Measurements from ENCODE around the gene GOLPH3L.

Gene GOLPH3L

GRCh38 chr1:150695561-150695960 lies 1.4 kb downstream of the GOLPH3L start:
- H3K27me3 ChIP-seq (ENCODE audit: control insufficient read depth in 3 of 3, insufficient read depth in 3 of 3, low read depth in 1 of 3, low read length in 3 of 3) = no peaks in the 10 kb centered on the region
- no peak overlapping the region for H3K23ac ChIP-seq (ENCODE audit: low read depth, low read length, poor library complexity)
- no peak overlapping the region for H3K27ac ChIP-seq (replicated peaks; ENCODE audit: low read length)
- H3K36me3 ChIP-seq (replicated peaks in 1 of 2; ENCODE audit: control insufficient read depth in 2 of 2, insufficient read depth in 2 of 2, low read length in 2 of 2) = peaks cover 0 to 42% of the 10 kb centered on the region in 2 donors
- H2BK120ac ChIP-seq (ENCODE audit: low read depth, low read length) = no peak overlapping the region
- no peaks in the 10 kb centered on the region for H3K79me1 ChIP-seq (ENCODE audit: low read depth, low read length)
- no peak overlapping the region for H3K4me2 ChIP-seq (ENCODE audit: insufficient read depth, low read length, poor library complexity, severe bottlenecking)
- no peak overlapping the region for H3K14ac ChIP-seq (ENCODE audit: low read length)
- no peak overlapping the region for H2BK12ac ChIP-seq (ENCODE audit: low read length)
- H3K4me1 ChIP-seq (ENCODE audit: control insufficient read depth in 2 of 2, insufficient read depth in 1 of 2, low read depth in 1 of 2, low read length in 2 of 2) = peaks cover 0 to 6% of the 10 kb centered on the region in 2 donors
- H3K4me3 ChIP-seq (ENCODE audit: low read length in 2 of 2) = no peak overlapping the region
- no peaks in the 10 kb centered on the region for H3K9me3 ChIP-seq (replicated peaks in 1 of 2; ENCODE audit: control insufficient read depth in 2 of 2, insufficient read depth in 1 of 2, low read depth in 1 of 2, low read length in 2 of 2)
- no peak overlapping the region for H3K9ac ChIP-seq (ENCODE audit: low read depth, low read length, poor library complexity)
- H2AFZ ChIP-seq (ENCODE audit: low read length) = no peak overlapping the region
- no peak overlapping the region for H4K91ac ChIP-seq (ENCODE audit: low read depth, low read length, poor library complexity)
- H2BK15ac ChIP-seq (ENCODE audit: low read length) = no peak overlapping the region
- H2AK5ac ChIP-seq (ENCODE audit: low read depth, low read length) = no peak overlapping the region
- H4K8ac ChIP-seq (ENCODE audit: low read depth, low read length) = no peak overlapping the region
- H3K18ac ChIP-seq (ENCODE audit: low read length) = no peak overlapping the region
- no peak overlapping the region for H2BK5ac ChIP-seq (ENCODE audit: low read length)
- no CpG with 5 or more reads among the region's 4 CpGs for WGBS, 2 donors (ENCODE audit: extremely low coverage in 2 of 2, insufficient read length in 2 of 2, insufficient replicate concordance in 1 of 2)
- DNase-seq (ENCODE audit: low spot score) = no peak
- no peak overlapping the region for H3K4ac ChIP-seq (ENCODE audit: low read length)

- Histone ChIP-seq H2BK5ac (ENCODE audit: low read length) (no peak overlapping the region), H2AFZ (ENCODE audit: low read length) (no peak overlapping the region), H3K79me1 (ENCODE audit: low read depth, low read length) (no peaks in the 10 kb centered on the region), H3K4me1 (ENCODE audit: control insufficient read depth in 2 of 2, insufficient read depth in 1 of 2, low read depth in 1 of 2, low read length in 2 of 2) (peaks cover 0 to 6% of the 10 kb centered on the region in 2 donors), H3K4me2 (ENCODE audit: insufficient read depth, low read length, poor library complexity, severe bottlenecking) (no peak overlapping the region), H3K23ac (ENCODE audit: low read depth, low read length, poor library complexity) (no peak overlapping the region), H4K8ac (ENCODE audit: low read depth, low read length) (no peak overlapping the region), H3K27ac (replicated peaks; ENCODE audit: low read length) (no peak overlapping the region), H3K9ac (ENCODE audit: low read depth, low read length, poor library complexity) (no peak overlapping the region), H3K14ac (ENCODE audit: low read length) (no peak overlapping the region), H2BK120ac (ENCODE audit: low read depth, low read length) (no peak overlapping the region), H2BK12ac (ENCODE audit: low read length) (no peak overlapping the region), H2BK15ac (ENCODE audit: low read length) (no peak overlapping the region), H3K27me3 (ENCODE audit: control insufficient read depth in 3 of 3, insufficient read depth in 3 of 3, low read depth in 1 of 3, low read length in 3 of 3) (no peaks in the 10 kb centered on the region), H3K18ac (ENCODE audit: low read length) (no peak overlapping the region), H3K36me3 (replicated peaks in 1 of 2; ENCODE audit: control insufficient read depth in 2 of 2, insufficient read depth in 2 of 2, low read length in 2 of 2) (peaks cover 1 to 61% of the 10 kb centered on the region in 2 donors), H3K9me3 (replicated peaks in 1 of 2; ENCODE audit: control insufficient read depth in 2 of 2, insufficient read depth in 1 of 2, low read depth in 1 of 2, low read length in 2 of 2) (no peaks in the 10 kb centered on the region), H4K91ac (ENCODE audit: low read depth, low read length, poor library complexity) (no peak overlapping the region), H3K4me3 (ENCODE audit: low read length in 2 of 2) (no peak overlapping the region), H3K4ac (ENCODE audit: low read length) (no peak overlapping the region), H2AK5ac (ENCODE audit: low read depth, low read length) (no peak overlapping the region)
- no CpG with 5 or more reads among the region's 3 CpGs for WGBS, 2 donors (ENCODE audit: extremely low coverage in 2 of 2, insufficient read length in 2 of 2, insufficient replicate concordance in 1 of 2)
- DNase-seq (ENCODE audit: low spot score) = no peak
Measured at GRCh38 chr1:150692720-150693119, 4.2 kb downstream of the GOLPH3L start.

GRCh38 chr1:150688763-150689162 lies 8.2 kb downstream of the GOLPH3L start:
- Histone ChIP-seq H2BK12ac (ENCODE audit: low read length) (no peak overlapping the region), H2BK5ac (ENCODE audit: low read length) (no peak overlapping the region), H3K14ac (ENCODE audit: low read length) (no peak overlapping the region), H3K4ac (ENCODE audit: low read length) (no peak overlapping the region), H2AK5ac (ENCODE audit: low read depth, low read length) (no peak overlapping the region), H2AFZ (ENCODE audit: low read length) (no peak overlapping the region), H3K4me1 (ENCODE audit: control insufficient read depth in 2 of 2, insufficient read depth in 1 of 2, low read depth in 1 of 2, low read length in 2 of 2) (no peaks in the 10 kb centered on the region), H3K9me3 (replicated peaks in 1 of 2; ENCODE audit: control insufficient read depth in 2 of 2, insufficient read depth in 1 of 2, low read depth in 1 of 2, low read length in 2 of 2) (no peaks in the 10 kb centered on the region), H2BK120ac (ENCODE audit: low read depth, low read length) (no peak overlapping the region), H3K9ac (ENCODE audit: low read depth, low read length, poor library complexity) (no peak overlapping the region), H3K36me3 (replicated peaks in 1 of 2; ENCODE audit: control insufficient read depth in 2 of 2, insufficient read depth in 2 of 2, low read length in 2 of 2) (peaks cover 1 to 64% of the 10 kb centered on the region in 2 donors), H3K23ac (ENCODE audit: low read depth, low read length, poor library complexity) (no peak overlapping the region), H3K4me2 (ENCODE audit: insufficient read depth, low read length, poor library complexity, severe bottlenecking) (no peak overlapping the region), H3K27me3 (ENCODE audit: control insufficient read depth in 3 of 3, insufficient read depth in 3 of 3, low read depth in 1 of 3, low read length in 3 of 3) (no peaks in the 10 kb centered on the region), H4K91ac (ENCODE audit: low read depth, low read length, poor library complexity) (no peak overlapping the region), H2BK15ac (ENCODE audit: low read length) (no peak overlapping the region), H3K18ac (ENCODE audit: low read length) (no peak overlapping the region), H3K4me3 (ENCODE audit: low read length in 2 of 2) (no peak overlapping the region), H3K79me1 (ENCODE audit: low read depth, low read length) (no peaks in the 10 kb centered on the region), H4K8ac (ENCODE audit: low read depth, low read length) (no peak overlapping the region), H3K27ac (replicated peaks; ENCODE audit: low read length) (no peak overlapping the region)
- no peak for DNase-seq (ENCODE audit: low spot score)
- WGBS, 2 donors (ENCODE audit: extremely low coverage in 2 of 2, insufficient read length in 2 of 2, insufficient replicate concordance in 1 of 2) = no CpG with 5 or more reads among the region's 1 CpG

GRCh38 chr1:150686275-150686674 lies 10.7 kb downstream of the GOLPH3L start:
- no peaks in the 10 kb centered on the region for H3K4me1 ChIP-seq (ENCODE audit: control insufficient read depth in 2 of 2, insufficient read depth in 1 of 2, low read depth in 1 of 2, low read length in 2 of 2)
- no peak overlapping the region for H3K4me2 ChIP-seq (ENCODE audit: insufficient read depth, low read length, poor library complexity, severe bottlenecking)
- H3K36me3 ChIP-seq (replicated peaks in 1 of 2; ENCODE audit: control insufficient read depth in 2 of 2, insufficient read depth in 2 of 2, low read length in 2 of 2) = peaks cover 1 to 49% of the 10 kb centered on the region in 2 donors

More at GRCh38 chr1:150686275-150686674, 10.7 kb downstream of the GOLPH3L start:
- Histone ChIP-seq H3K23ac (ENCODE audit: low read depth, low read length, poor library complexity) (no peak overlapping the region), H3K79me1 (ENCODE audit: low read depth, low read length) (no peaks in the 10 kb centered on the region), H2BK12ac (ENCODE audit: low read length) (no peak overlapping the region), H3K27me3 (ENCODE audit: control insufficient read depth in 3 of 3, insufficient read depth in 3 of 3, low read depth in 1 of 3, low read length in 3 of 3) (no peaks in the 10 kb centered on the region), H3K14ac (ENCODE audit: low read length) (no peak overlapping the region), H3K27ac (replicated peaks; ENCODE audit: low read length) (no peak overlapping the region), H2BK15ac (ENCODE audit: low read length) (no peak overlapping the region), H3K4me3 (ENCODE audit: low read length in 2 of 2) (no peak overlapping the region), H4K8ac (ENCODE audit: low read depth, low read length) (no peak overlapping the region), H2BK120ac (ENCODE audit: low read depth, low read length) (no peak overlapping the region), H3K9me3 (replicated peaks in 1 of 2; ENCODE audit: control insufficient read depth in 2 of 2, insufficient read depth in 1 of 2, low read depth in 1 of 2, low read length in 2 of 2) (no peaks in the 10 kb centered on the region), H2AK5ac (ENCODE audit: low read depth, low read length) (no peak overlapping the region), H3K9ac (ENCODE audit: low read depth, low read length, poor library complexity) (no peak overlapping the region), H3K4ac (ENCODE audit: low read length) (no peak overlapping the region), H2AFZ (ENCODE audit: low read length) (no peak overlapping the region), H4K91ac (ENCODE audit: low read depth, low read length, poor library complexity) (no peak overlapping the region), H2BK5ac (ENCODE audit: low read length) (no peak overlapping the region), H3K18ac (ENCODE audit: low read length) (no peak overlapping the region)
- no CpG with 5 or more reads among the region's 3 CpGs for WGBS, 2 donors (ENCODE audit: extremely low coverage in 2 of 2, insufficient read length in 2 of 2, insufficient replicate concordance in 1 of 2)
- DNase-seq (ENCODE audit: low spot score) = no peak

Measured in neuronal stem cell (in vitro differentiated cells).